HG03520 (cell line): ENCODE results near the gene GSE1.

ENCODE experiments used
- ATAC-seq: cut with Tn5 transposase; IDR thresholded peaks from one replicate; pipeline ENCODE4 v1.9.1; 2021; ENCODE audit warnings: mild to moderate bottlenecking, moderate library complexity; ENCODE audit not compliant: unreplicated experiment

Gene GSE1

GRCh38 chr16:85573696-85574641, 39.2 kb upstream of the GSE1 start:
- no peak for ATAC-seq

DNA sequence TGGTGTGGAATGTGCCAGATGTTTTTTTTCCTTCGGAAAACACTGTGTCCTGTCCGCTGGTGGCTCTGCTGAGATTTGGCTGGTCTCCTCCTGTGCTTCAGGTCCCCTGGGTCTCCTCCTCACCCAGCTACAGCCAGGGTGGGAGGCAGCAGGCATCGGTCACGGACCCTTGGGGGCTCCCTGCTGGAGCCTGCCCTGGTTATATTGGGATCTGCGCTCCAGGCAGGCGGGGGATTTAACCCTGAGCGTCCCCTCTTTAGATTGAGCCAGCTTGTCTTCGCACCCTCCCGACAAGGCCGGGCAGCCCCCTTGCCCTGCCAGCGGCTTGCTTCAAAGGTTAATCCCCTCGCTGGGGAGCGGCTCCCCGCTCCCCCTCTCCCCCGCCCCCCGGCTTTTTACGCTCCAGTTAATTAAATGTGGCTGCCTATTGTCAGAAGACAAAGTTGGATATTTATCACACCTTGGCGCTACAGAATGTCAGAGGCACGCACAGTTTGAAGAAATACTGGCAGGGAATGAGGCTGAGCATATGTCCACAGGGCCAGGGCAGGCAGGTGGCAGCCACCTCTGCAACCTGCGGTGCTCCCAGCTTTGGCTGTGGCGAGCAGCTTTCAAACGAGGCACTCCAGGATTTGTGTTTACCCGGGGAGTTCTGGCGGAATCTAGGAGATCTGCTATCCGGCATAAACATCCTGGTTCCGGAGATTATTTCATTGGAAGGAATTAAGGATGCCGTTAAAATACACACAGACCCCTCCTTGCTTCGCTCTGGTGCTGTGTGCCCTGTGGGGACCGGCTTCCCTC, 38.2 kb upstream of the GSE1 start:
- no peak for ATAC-seq

- ATAC-seq, result no peak
Observed at GRCh38 chr16:85575920-85576319, 37.2 kb upstream of the GSE1 start.

DNA sequence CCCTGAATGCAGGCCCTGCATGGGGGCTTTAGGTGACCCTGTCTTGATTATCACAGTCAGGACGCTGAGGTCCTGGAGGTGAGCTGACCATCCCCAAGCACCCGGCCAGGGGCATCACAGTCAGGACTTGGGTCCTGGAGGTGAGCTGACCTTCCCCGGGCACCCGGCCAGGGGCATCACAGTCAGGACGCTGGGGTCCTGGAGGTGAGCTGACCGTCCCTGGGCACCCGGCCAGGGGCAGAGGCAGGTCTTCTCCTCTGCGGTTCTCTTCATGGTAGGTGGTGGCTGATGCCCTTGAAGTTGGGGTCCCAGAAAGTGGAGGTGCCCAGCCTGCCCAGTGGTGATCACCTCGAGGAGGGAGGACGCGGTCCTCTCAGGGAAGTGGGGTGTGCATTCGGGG, 36.2 kb upstream of the GSE1 start:
- ATAC-seq, result no peak

GRCh38 chr16:85577899-85578598, 35.1 kb upstream of the GSE1 start:
- ATAC-seq, result no peak

DNA sequence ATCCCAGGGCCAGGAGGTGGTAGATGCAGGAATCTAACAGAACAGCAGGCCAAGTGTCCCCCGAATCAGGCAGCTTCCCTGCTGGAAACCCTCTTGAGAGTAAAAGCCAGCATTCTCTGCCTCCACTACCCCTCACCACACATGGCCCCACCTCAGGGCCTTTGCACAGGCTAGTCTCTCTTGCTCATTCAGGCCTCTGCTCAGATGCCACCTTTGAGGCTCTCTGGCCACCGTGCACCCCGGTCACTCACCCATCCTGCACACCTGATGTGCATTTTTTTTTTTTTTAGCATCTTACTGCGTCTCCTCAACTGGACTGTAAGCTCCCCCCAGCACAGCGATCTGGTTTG, 34.5 kb upstream of the GSE1 start:
- no peak for ATAC-seq

DNA sequence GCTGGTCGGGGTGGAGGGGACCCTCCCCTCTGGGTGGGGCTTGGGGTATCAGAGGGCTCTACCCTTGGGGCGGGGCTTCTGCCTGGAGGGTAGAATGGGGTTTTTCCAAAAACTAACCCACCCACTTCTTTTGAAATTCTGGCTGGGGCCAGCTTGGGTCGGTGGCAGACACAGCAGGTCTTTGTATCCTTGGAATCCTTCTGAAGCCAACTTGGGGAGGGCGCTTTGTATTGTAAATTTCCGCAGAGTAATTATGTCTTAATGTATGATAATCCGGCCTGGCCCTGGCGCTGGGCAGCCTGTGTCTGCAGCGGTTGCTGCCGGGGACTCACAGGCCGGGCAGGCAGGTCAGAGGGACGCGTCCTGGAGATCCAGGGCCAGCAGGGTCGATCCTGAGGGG, 33.9 kb upstream of the GSE1 start:
- ATAC-seq, result no peak

GRCh38 chr16:85579923-85580580, 33.1 kb upstream of the GSE1 start:
- ATAC-seq, result no peak

DNA sequence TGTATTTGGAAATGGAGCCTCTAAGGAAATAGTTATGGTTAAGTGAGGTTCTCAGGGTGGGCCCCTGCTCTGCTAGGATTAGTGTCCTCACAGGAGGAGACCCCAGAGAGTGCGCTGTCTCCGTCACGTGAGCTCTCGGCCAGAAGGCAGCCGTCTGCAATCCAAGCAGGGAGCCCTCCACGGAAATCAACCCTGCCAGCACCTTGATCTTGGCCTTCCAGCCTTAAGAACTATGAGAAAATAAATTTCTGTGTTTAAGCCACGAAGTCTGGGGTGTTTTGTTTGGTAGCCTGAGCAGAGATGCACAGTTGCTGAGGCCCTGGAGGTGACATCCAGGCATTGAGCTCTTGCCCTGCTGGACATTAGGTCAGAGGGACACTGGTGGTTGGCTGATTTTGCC, 32.4 kb upstream of the GSE1 start:
- ATAC-seq, result no peak

- no peak for ATAC-seq
Observed at GRCh38 chr16:85582229-85582991, 30.7 kb upstream of the GSE1 start.

DNA sequence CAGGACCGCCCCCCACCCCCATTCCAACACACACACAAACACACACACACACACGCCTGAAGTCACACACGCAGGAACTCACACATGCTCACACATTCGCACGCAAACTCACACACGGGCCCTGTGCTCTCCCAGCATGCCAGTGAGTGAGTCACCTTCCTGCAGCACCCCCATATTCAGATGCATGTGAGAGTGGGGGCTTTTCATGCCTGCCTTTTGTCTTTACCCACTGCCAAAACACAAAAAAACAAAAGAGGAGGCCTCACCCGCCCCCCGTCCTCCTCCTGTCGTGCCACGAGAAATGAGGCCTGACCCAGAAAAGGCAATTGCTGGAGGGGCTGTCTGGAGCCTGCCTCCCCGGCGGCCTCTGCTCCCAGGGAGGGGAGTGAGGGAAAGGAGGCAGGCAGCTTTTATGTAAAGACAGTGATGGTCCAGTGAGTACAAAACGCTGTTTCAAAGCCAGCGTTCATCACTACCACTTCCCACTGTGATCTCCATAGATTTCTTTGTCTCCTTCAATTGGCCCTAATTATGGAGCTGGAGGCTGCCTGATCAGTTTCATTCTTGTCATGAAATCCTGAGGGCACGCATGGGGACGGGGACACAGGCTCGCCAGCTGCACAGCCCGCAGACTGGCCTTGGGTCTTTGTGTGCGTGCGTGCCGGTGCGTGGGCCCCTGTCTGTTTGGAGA, 29.5 kb upstream of the GSE1 start:
- ATAC-seq, result no peak

GRCh38 chr16:85584267-85584666, 28.9 kb upstream of the GSE1 start:
- no peak for ATAC-seq

DNA sequence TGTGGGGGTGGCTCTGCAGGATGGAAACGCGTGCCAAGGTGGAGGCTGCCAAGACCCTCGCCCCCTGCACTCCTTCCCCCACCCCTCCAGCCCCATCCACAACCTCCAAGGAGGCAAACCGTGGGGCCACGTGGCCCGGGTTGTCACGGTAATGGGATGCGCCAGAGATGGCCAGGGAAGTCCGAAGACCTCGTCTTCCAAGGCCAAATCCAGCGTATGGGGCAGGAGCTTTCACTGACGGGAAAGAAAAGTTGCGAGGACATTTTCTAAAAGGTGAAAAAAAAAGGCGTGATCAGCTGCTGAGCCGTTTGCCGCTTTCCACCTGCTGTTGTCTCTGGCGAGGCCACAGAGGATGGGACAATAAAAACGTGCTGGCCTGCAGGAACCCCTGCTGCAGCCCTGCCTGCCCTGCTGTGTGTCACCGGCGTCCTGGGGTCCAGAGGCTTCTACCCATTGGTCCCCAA, 28.3 kb upstream of the GSE1 start:
- ATAC-seq, result no peak

GRCh38 chr16:85585711-85586110, 27.4 kb upstream of the GSE1 start:
- ATAC-seq, result no peak

DNA sequence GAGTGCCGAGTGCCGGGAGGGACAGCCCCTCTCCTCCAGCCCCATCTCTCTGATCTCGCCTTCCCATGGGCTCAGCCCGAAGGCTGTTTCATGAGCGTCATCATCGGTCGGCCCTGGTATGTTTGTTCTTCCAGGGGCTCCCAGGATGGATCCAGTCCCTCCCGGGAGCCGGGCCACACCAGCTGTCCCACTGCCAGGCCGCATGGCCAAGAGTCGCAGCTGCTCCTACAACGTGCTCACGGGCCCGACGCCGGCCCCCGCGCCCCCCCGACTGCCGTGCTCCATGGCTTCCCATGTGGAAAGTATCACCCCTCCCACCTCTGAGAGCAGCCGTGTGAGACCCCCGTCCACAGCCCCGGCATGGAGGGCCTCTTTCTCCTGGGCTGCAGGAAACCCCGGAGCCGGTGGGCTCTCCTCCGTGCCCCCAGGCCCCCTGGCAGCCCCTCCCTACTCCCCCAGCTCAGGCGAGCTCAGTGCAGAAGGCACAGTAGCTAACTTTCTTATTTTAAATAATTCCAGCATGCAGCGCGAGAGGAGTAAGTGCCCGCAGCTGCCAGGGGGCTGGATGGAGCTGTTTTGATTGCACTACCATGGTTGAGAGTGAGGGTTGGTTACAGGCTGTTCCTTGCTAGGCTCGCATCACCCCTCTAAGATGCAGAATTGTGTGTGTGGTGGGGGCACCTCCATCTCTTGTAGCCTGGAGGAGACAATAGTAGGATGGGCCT, 26.6 kb upstream of the GSE1 start:
- no peak for ATAC-seq

- no peak for ATAC-seq
Observed at GRCh38 chr16:85587762-85588556, 25.2 kb upstream of the GSE1 start.

GRCh38 chr16:85588562-85589503, 24.3 kb upstream of the GSE1 start:
- ATAC-seq, result no peak
